GM03348 (cell line): ENCODE measurements around the gene EMB.
"Not testable (repeated sequence)": the region's sequence is repeated elsewhere in the genome, so short reads cannot be mapped to it uniquely, and the experiment has no call there.

Source experiments
- DNase-seq: peaks from one replicate; pipeline ENCODE4 v3.0.0; 2012; ENCODE audit warnings: low spot score

EMB gene

DNA sequence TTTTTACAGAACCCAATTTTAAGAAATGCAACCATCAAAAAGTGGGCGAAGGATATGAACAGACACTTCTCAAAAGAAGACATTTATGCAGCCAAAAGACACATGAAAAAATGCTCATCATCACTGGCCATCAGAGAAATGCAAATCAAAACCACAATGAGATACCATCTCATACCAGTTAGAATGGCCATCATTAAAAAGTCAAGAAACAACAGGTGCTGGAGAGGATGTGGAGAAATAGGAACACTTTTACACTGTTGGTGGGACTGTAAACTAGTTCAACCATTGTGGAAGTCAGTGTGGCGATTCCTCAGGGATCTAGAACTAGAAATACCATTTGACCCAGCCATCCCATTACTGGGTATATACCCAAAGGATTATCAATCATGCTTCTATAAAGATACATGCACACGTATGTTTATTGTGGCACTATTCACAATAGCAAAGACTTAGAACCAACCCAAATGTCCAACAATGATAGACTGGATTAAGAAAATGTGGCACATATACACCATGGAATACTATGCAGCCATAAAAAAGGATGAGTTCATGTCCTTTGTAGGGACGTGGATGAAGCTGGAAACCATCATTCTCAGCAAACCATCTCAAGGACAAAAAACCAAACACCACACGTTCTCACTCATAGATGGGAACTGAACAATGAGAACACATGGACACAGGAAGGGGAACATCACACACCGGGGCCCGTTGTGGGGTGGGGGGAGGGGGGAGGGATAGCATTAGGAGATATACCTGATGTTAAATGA, 19.7 kb downstream of the EMB start:
- DNase-seq, result not testable (repeated sequence)

DNA sequence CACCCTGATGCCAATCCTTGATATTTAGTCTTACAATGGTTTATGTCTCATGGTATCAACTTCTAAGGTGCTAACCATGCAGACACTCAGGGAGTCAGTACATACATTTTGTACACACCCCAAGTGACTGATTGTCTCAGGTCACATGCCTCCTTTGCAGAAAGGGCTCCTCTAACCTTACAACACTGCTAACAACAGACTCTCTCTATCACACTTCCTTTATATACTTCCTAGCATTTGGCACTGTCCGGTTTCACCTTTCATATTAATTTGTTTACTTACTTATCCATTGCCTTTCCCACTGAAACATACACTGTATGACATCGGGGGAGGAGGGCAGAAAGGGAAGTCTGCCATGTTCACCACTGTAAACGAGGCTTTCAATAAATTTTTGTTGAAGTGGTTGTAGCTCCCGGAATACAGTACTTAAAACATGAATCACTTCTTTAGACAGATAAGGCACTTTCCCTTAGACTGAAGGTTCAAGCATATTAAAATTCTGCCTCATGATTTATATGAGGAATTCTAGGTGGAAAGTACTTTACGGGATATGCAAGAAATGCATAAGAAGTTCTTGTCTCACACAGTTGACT, 20.6 kb downstream of the EMB start:
- DNase-seq, result no peak

DNA sequence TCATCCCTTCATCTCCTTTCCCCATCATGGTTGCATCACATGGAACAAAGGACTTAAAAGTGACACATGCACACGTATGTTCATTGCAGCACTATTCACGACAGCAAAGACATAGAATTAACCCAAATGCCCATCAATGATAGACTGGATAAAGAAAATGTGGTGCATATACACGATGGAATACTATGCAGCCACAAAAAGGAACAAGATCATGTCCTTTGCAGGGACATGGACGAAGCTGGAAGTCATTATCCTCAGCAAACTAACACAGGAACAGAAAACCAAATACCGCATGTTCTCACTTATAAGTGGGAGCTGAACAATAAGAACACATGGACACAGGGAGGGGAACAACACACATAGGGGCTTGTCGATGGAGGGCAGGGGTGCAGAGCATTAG, 21.4 kb downstream of the EMB start:
- not testable (repeated sequence) for DNase-seq

DNA sequence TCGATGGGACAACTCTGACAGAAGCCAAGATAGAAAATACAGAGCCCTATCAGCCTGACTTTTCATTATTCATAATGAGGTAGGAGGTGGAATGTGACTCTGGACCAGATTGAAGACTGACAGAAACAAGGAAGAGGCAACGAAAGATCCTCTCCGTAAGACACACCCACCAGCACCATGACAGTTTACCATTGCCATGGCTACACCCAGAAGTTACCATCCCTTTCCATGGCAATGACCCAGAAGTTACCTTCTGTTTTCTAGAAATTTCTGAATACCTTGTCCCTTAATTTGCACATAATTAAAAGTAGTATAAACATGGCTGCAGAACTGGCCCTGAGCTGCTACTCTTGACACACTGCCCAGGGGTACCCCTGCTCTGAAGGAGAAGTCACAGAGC, 24.5 kb downstream of the EMB start:
- not testable (repeated sequence) for DNase-seq

DNA sequence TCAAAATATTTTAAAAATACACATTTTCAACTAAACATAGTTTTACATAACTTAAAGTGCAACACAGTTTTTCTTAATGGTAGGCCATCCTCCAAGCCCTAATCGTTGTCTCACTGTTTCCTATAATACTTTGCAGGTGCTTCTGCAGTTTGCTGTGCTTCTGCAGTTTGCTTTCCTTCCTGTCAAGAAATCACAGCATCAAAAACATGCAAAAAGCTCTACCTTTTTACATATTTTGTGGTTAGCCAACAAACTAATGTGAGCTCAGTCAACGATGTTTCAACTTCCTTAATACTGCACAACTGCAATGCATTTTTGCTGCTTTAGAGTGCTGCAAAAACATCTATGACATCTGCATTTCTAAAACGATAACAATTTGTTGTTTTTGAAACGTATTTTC, 25.2 kb downstream of the EMB start:
- DNase-seq, result no peak

DNA sequence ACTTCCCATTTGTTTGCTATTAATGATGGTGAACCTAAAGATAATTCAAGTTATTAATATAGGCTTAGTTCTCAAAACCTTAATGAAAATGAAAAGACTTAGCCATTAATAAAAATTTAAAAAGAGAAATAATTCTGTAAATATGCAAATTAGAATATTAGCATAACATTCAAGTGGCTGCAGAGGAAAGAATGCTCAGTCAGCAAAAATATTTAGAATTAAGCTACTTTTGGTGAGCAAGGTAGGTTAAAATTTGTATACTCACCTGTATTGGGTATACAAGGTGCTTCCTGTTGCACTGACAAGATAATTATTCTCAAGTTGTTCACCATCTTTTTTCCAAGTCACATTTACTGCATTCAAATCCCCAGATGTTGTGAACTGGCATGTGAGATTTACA, 30.2 kb downstream of the EMB start:
- DNase-seq, result not testable (repeated sequence)

DNA sequence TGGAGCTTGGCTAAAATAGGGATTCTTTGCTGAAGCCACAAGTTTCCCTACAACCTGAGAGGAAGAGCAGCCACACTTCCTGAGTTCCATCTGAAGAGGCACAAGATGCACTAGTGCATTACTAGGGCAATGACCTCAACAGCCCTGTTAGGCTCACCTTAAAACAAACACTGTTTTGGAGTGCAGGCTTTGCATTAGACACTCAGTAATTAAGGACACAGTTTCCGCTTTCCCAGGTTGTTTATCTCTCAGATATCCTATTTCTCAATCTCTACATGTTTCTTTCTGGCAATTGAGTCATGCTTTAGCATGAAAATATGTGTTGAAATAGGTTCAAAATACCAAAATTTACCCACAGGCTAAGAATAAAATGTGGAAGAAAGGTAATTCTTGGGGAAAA, 34.2 kb downstream of the EMB start:
- no peak for DNase-seq

DNA sequence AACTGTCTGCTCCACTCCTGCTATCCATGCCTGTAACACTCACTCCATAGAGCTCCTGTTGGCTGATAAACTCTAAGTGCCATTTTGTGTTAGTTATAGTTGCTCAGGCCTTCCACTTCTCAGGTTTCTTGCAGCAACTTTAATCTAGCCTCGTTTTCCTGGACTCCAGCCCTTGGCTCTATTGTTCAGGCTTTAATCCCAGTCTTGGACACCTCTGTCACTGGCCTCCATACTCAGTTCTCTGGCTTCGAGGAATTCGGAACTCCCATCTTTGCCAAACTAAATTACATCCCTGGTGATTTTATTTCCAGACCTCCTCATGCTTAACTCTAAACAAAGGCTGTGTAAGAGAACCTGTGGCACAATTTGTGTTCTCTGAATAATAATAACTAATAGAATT, 39.8 kb downstream of the EMB start:
- DNase-seq, result no peak

DNA sequence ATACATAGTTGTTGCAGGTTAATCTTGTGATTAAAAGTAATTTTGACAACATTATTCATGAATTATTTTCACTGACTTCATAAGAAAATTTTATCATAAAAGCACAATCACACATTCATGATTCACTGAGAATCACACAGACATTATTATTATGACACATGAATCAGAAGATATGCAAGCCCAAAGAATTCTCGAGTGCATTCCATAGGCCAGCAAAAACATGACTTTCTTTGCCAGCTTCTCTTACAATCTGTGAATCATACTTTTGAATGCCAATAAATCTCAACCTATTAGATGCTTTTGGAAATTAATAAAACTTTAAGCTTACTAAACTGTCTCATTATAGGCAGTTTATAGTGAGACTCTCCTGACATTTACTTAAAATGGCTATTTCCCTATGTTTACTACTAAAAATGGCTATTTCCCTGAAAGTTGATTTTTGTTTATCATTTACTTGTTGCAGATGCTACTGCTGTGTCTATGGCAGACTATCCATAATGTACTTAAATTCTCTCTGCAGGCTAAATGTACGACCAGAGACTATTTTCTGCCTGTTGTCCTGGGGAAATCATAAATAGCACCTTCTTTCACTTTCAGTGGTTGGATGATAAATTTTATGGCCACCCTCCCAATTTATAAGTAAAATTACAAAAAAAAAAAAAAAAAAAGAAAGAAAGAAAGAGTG, 47.0 kb downstream of the EMB start:
- peak; percentile 23 for DNase-seq

DNA sequence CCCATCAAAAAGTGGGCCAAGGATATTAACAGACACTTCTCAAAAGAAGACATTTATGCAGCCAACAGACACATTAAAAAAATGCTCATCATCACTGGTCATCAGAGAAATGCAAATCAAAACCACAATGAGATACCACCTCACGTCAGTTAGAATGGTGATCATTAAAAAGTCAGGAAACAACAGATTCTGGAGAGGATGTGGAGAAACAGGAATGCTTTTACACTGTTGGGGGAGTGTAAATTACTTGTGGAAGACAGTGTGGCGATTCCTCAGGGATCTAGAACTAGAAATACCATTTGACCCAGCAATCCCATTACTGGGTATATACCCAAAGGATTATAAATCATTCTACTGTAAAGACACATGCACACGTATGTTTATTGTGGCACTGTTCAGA, 48.8 kb downstream of the EMB start:
- DNase-seq, result not testable (repeated sequence)

DNA sequence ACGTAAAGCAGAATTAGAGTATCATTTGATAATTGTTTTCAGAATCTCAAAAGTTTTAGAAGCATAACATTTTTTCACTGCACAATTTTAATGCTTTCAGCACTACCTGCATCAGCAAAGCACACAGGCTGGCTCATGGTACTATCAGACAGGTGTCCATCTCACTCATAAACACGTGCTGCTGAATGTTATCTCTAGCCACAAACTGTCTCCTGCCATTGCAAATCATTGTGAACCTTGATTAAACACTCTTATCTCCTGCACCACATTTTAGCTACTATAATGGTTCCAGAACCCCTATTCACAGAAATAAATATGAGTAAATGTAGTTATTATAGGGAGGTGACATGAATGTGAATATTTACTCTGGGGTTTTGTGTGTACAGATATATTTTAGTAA, 56.7 kb downstream of the EMB start:
- not testable (repeated sequence) for DNase-seq

DNA sequence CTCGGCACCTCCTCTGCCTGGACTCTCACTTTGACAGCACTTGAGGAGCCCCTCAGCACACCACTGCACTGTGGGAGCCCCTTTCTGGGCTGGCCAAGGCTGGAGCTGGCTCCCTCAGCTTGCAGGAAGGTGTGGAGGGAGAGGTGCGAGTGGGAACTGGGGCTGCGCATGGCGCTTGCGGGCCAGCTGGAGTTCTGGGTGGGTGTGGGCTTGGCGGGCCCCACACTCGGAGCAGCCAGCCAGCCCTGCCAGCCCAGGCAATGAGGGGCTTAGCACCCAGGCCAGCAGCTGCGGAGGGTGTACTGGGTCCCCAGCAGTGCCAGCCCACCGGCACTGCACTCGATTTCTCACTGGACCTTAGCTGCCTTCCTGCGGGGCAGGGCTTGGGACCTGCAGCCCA, 64.4 kb downstream of the EMB start:
- not testable (repeated sequence) for DNase-seq

DNA sequence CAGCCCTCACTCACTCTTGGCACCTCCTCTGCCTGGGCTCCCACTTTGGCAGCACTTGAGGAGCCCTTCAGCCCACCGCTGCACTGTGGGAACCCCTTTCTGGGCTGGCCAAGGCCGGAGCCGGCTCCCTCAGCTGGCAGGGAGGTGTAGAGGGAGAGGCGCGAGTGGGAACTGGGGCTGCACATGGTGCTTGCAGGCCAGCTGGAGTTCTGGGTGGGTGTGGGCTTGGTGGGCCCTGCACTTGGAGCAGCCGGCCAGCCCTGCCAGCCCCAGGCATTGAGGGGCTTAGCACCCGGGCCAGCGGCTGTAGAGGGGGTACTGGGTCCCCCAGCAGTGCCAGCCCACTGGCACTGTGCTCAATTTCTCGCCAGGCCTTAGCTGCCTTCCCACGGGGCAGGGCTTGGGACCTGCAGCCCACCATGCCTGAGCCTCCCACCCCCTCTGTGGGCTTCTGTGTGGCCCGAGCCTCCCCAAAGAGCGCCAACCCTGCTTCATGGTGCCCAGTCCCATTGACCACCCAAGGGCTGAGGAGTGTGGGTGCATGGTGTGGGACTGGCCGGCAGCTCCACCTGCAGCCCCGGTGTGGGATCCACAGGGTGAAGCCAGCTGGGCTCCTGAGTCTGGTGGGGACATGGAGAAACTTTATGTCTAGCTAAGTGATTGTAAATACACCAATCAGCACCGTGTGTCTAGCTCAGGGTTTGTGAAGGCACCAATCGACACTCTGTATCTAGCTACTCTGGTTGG, 71.6 kb downstream of the EMB start:
- not testable (repeated sequence) for DNase-seq

DNA sequence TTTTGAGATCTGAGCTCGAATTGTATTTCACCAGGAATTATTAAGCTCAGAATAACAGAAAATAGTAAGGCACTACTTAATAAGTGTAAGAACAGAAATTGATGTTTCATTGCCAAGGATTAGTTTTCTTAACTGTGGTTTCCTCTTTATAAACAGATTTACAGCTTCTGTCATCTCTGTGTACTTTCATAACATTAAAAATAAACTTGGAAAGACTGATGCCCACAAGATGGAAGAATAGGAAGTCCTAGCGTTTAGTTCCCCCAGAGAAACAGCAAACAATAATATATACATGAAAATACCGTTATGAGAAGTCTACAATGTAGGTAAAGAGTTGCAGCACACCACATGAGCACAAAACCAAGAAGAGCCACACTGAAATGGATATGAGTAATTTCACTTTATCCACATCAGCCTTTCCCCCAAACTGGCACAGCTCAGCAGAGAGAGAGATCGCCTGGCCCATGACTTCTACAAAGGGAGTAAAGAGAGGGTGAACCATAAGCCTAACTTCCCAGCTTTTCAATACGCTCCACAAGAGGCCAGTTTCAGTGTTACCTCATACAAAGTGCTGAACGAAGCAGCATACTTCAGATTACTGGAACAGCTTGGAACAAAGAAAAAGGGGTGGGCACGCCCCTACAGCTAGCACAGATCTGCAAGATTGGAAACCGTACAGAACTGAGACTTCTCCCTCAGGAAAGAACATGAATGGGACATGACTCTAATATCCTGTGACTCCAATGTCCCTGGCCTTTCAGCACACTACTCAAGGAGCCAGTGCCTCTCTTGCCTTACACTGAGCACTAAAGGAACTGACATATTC, 75.4 kb downstream of the EMB start:
- DNase-seq, result no peak

DNA sequence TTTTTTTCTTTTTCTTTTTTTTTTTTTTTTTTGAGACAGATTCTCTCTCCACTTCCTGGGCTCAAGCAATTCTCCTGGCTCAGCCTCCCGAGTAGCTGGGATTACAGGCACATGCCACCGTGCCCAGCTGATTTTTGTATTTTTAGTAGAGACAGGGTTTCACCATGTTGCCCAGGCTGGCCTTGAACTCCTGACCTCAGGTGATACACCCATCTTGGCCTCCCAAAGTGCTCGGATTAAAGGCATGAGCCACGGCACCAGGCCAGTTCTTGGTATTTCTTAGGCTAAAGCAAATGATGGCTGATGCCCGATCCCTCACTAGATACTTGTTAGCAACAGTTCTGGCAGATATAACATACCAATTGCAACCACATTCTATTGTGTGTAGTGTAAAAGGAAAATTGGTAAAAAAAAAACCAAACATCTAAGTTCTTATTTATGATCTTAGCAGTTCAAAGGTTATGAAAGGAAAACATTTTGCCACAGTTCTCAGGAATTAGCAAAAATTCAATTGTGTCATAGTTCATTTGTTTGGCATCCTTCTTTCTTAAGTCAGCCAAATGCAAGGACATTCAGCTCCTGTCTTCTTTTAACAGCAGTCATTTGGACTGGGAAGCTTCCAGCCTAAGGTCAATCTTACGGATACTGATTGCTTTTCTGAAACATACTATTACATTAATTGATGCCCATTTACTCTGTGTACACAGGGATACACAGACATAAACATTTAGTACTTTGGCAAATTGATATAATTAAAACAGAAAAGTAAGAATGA, 76.4 kb downstream of the EMB start:
- not testable (repeated sequence) for DNase-seq

DNA sequence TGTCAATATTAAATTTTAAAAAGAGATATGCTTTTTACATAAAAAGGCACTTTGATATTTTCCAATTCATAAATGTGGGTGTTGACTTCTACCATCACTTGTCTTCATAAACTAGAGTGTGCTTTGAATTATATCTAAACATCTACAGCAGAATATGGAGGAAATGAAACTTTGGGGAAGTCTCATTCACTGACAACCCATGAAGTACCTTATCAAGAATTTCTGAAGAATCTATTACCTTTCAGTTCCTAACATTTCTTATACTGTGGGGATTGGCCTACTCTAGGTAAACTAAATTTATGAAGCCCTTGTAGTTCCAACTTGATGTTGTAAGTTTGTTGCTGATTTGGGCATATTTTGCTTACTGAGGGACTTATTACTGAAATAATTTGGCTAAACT, 81.9 kb downstream of the EMB start:
- DNase-seq, result no peak

DNA sequence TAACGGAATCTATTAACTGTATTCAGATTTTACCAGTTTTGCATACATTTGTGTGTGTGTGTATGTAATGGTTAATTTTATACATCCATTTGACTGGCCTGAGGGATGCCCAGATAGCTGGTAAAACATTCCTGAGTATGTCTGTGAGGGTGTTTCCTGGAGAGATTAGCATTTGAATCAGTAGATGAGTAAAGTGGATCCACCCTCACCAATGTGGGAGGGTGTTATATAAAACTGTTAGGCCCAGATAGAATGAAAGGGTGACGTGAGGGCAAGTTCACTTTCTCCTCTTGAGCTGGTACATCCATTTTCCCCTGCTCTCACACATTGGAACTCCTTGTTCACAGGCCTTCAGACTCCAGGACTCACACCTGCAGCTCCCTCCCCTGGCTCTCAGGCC, 88.7 kb downstream of the EMB start:
- no peak for DNase-seq
